SU-DHL-6 (cell line): Measurements from ENCODE around the gene EFL1.

Experiments used
- H2AFZ ChIP-seq: fragments of 200-600 bp; sonication (generic); 2 replicates; pipeline ENCODE4 v1.6.1; 2014; ENCODE audit warnings: low read depth, mild to moderate bottlenecking, moderate library complexity, mixed read lengths, antibody characterized with exemption, low read length; ENCODE audit not compliant: severe bottlenecking
- H3F3A ChIP-seq: fragments of 200-600 bp; shearing (Covaris generic); 2 replicates; pipeline ENCODE4 v1.6.0; 2016; ENCODE audit warnings: antibody characterized with exemption, mild to moderate bottlenecking; ENCODE audit not compliant: insufficient read depth
- H3K27ac ChIP-seq: fragments of 200-600 bp; sonication (generic); 2 replicates; pipeline ENCODE4 v1.5.1; 2016; ENCODE audit warnings: low read depth, mild to moderate bottlenecking, low read length, moderate library complexity, mixed read lengths
- H3K27me3 ChIP-seq: fragments of 200-600 bp; sonication (generic), shearing (Covaris generic); 2 replicates; pipeline ENCODE4 v1.6.0; 2014; ENCODE audit warnings: mild to moderate bottlenecking, low read length
- H3K36me3 ChIP-seq: fragments of 200-600 bp; sonication (generic); 2 replicates; pipeline ENCODE4 v1.6.1; 2014; ENCODE audit warnings: mild to moderate bottlenecking, low read length, mixed read lengths
- H3K4me2 ChIP-seq: fragments of 300-600, 200-600 bp; shearing (Covaris generic), sonication (generic); 2 replicates; pipeline ENCODE4 v1.6.0; 2014; ENCODE audit warnings: low read length, low read depth, mild to moderate bottlenecking; ENCODE audit not compliant: poor library complexity, severe bottlenecking
- H3K4me3 ChIP-seq: fragments of 200-600 bp; sonication (generic); 2 replicates; pipeline ENCODE4 v1.5.1; 2014; ENCODE audit warnings: antibody characterized with exemption, low read length, mild to moderate bottlenecking, mixed read lengths; ENCODE audit not compliant: insufficient read depth, poor library complexity, severe bottlenecking
- H3K79me2 ChIP-seq: fragments of 200-600 bp; sonication (generic); 2 replicates; pipeline ENCODE4 v1.6.1; 2014; ENCODE audit warnings: mild to moderate bottlenecking, low read length, moderate library complexity; ENCODE audit not compliant: insufficient read depth
- H3K9ac ChIP-seq: fragments of 200-600 bp; sonication (generic); 2 replicates; pipeline ENCODE4 v1.7.0; 2014; ENCODE audit warnings: mild to moderate bottlenecking, low read length
- H3K9me2 ChIP-seq: fragments of 200-600 bp; sonication (generic); replicated peaks from 2 replicates; pipeline ENCODE4 v1.6.1; 2014; ENCODE audit warnings: low read length; ENCODE audit not compliant: insufficient read depth
- H3K9me3 ChIP-seq: fragments of 200-600 bp; sonication (generic); 2 replicates; pipeline ENCODE4 v1.6.1; 2014; ENCODE audit warnings: low read length, mixed read lengths; ENCODE audit not compliant: insufficient read depth
- H4K20me1 ChIP-seq: fragments of 200-600 bp; sonication (generic); 2 replicates; pipeline ENCODE4 v1.6.1; 2014; ENCODE audit warnings: low read depth, mild to moderate bottlenecking, antibody characterized with exemption, low read length, moderate library complexity, mixed read lengths
- CTCF ChIP-seq: fragments of 200-600 bp; sonication (generic); IDR thresholded peaks from one replicate; pipeline ENCODE4 v1.5.1; 2017; ENCODE audit warnings: antibody characterized with exemption, mild to moderate bottlenecking, low read length, moderate library complexity; ENCODE audit not compliant: insufficient read depth, poor library complexity, severe bottlenecking
- EZH2phosphoT487 ChIP-seq: fragments of 200-600 bp; sonication (generic), shearing (Covaris generic); conservative IDR thresholded peaks from 2 replicates; pipeline ENCODE4 v1.6.1; 2018; ENCODE audit warnings: mild to moderate bottlenecking, antibody characterized with exemption, low read length, moderate library complexity, mixed read lengths

EFL1 gene

GRCh38 chr15:82174471-82175235 lies 87.9 kb downstream of the EFL1 start:
- Histone ChIP-seq H3F3A (no peaks in the 10 kb centered on the region), H3K9me3 (no peaks in the 10 kb centered on the region), H3K79me2 (no peaks in the 10 kb centered on the region), H3K9ac (no peak overlapping the region), H2AFZ (no peak overlapping the region), H4K20me1 (no peaks in the 10 kb centered on the region), H3K4me3 (no peak overlapping the region), H3K9me2 (no peaks in the 10 kb centered on the region), H3K4me2 (no peak overlapping the region), H3K27me3 (no peaks in the 10 kb centered on the region), H3K36me3 (no peaks in the 10 kb centered on the region), H3K27ac (no peak overlapping the region)
- TF ChIP-seq CTCF, result no peak
- TF ChIP-seq EZH2phosphoT487, result no peak

GRCh38 chr15:82173108-82173507 lies 89.4 kb downstream of the EFL1 start:
- TF ChIP-seq EZH2phosphoT487, result no peak
- no peak for TF ChIP-seq CTCF
- H3F3A ChIP-seq, result no peaks in the 10 kb centered on the region
- no peak overlapping the region for H3K27ac ChIP-seq
- no peaks in the 10 kb centered on the region for H3K79me2 ChIP-seq
- no peak overlapping the region for H3K4me2 ChIP-seq
- no peak overlapping the region for H3K9ac ChIP-seq
- no peaks in the 10 kb centered on the region for H4K20me1 ChIP-seq
- H2AFZ ChIP-seq, result no peak overlapping the region
- H3K36me3 ChIP-seq, result no peaks in the 10 kb centered on the region
- no peaks in the 10 kb centered on the region for H3K27me3 ChIP-seq
- H3K4me3 ChIP-seq, result no peak overlapping the region
- no peaks in the 10 kb centered on the region for H3K9me3 ChIP-seq
- H3K9me2 ChIP-seq, result no peaks in the 10 kb centered on the region

GRCh38 chr15:82172506-82172905 lies 90.0 kb downstream of the EFL1 start:
- no peak overlapping the region for H2AFZ ChIP-seq
- no peaks in the 10 kb centered on the region for H3K9me3 ChIP-seq
- no peak overlapping the region for H3K9ac ChIP-seq
- H3K27ac ChIP-seq, result no peak overlapping the region
- no peak overlapping the region for H3K4me2 ChIP-seq
- TF ChIP-seq CTCF (no peak), EZH2phosphoT487 (no peak)
- no peaks in the 10 kb centered on the region for H3F3A ChIP-seq
- no peak overlapping the region for H3K4me3 ChIP-seq
- no peaks in the 10 kb centered on the region for H3K27me3 ChIP-seq
- H3K36me3 ChIP-seq, result no peaks in the 10 kb centered on the region
- H4K20me1 ChIP-seq, result no peaks in the 10 kb centered on the region
- no peaks in the 10 kb centered on the region for H3K9me2 ChIP-seq
- no peaks in the 10 kb centered on the region for H3K79me2 ChIP-seq
